Right lung (tissue), 5 donors: ENCODE results near the gene HPSE2. TPM values are rescaled to one million over a fixed set of nuclear protein-coding genes. Genes with fewer than 3 reads are reported as not detected.

Experiments used
- DNase-seq, 2 donors: peaks; one replicate each; pipeline ENCODE4 v3.0.0-alpha.2; 2013
- polyA plus RNA-seq, 5 donors: library from polyadenylated mRNA; unstranded; fragments of 120-200 nt; gene quantifications; one replicate each; pipeline versions ENCODE4 v1.2.1 to v1.2.3, GENCODE V29; 2013; ENCODE audit warnings: inconsistent platforms in 1 of 5, low replicate concordance in 1 of 5; ENCODE audit not compliant: insufficient read length in 5 of 5, insufficient read depth in 1 of 5

Gene HPSE2
- polyA plus RNA-seq, 5 donors: 11.9 to 19.1 (median 13.8) TPM

DNA sequence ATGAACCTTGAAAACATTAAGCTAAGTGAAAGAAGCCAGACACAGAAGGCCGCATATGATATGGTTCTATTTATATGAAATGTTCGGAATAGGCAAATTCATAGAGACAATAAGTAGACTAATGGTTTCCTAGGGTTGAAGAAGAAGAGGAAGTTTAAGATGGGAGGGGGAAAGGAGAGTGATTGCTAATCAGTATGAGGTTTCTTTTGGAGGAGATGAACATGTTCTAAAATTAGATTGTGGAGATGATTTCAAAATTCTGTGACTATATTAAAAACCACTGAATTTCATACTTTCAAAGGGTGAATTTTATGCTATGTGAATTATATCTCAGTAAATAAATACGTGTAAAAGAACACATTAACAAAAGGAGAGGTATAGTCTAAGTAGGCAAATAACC lies 612.5 kb downstream of the HPSE2 start:
- DNase-seq: no peak

DNA sequence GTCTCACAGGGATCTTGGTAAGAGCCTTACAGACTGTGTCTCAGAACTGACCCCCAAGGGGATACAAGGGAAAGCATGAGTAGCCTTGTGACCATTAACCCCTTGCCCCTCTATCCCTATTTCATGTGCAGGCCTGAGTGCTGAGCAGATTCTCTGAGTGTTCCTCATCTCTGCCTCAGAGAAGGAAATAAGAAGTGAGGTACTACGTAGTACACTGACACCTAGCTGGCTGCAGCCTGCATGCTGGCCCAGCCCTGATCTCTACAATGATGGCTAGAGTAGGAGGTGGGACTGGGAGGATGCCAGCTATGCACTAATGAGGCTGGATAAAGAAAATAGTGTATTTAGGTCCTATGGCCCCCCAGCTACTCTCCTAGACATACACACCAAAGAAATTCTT lies 614.0 kb downstream of the HPSE2 start:
- DNase-seq: no peak

DNA sequence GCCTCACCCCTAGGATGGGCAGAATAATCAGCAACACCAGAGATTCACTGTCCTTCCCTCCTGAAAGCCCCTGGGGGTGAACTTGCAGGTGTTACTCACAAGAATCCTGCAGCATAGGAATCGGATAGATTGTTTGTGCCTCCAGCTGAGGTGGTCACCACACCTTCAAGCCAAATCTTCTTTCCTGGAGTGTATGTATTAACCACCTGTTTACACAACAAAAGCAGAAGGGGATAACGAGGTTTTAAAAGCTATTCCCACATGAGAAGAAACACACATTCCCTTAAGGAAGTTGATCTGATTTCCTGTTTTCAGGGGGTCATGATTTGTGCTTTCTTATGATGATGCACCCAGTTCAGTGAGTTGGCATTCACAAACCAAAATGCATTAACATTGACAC lies 615.1 kb downstream of the HPSE2 start:
- no peak for DNase-seq

DNA sequence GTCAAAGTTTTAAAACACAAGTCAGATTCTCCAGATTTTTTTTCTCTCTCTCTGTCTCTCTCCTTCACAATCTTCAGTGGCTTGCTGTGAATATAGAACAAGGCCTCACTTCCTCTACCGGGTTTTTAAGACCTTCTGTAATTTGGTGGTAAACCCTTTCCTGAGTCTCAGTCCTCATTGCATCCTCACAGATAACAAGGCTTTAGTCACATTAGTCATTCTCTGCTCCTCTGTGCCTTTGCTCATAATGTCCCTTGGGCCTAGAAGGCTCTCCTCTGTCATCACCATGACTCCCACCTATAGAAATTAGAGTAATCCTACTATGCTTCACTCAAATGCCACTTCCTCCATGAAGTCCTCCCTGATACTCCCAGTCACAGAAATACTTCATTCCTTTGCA lies 616.2 kb downstream of the HPSE2 start:
- DNase-seq: no peak

DNA sequence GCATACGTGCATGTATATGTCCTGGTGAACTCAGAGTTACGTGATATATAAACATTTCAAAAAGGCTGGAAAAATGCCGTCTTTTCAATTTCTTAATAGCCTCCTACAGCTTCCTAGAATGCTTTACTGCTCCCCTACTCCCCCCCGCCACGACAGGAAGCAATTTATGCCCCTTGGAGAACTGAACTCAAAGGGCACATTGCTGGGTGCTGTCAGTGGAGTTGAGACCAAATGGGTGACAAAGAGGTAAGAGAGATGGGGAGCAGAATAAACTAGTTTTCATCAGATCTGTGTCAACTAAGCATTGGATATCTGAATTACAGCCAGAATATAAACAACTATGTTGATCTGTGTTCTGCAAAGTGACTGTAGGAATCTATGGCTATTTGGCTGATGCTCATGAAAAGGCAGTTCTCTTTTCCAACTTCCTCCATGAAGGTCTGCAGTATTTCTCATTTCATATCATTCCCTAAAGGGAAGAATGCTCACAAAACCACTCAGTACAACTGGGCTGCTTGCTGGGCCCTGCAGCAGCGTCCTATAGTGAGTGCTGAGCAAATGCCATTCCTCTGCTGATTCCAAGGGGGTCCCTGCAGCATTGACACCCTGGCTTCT lies 617.6 kb downstream of the HPSE2 start:
- DNase-seq: peak; percentile 29 to 37

DNA sequence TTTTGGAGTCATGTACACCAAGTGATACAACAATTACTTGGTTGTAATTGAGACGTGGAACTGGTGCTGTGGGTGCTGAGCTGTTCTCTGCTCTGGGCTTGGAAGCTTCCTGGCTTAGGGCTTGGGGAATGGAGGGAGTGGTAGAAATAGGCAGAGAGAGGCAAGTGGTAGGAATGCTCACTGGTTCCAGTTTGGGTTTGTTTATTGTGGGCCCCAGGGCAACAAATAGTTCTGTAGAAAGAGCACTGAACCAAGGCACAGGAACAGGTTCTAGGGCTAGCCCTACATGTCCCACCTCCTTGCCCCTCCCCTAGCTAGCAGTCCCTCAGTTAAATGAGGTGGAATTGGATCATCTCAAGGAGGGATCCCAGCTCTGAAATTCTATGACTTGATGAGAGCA lies 622.2 kb downstream of the HPSE2 start:
- no peak for DNase-seq

DNA sequence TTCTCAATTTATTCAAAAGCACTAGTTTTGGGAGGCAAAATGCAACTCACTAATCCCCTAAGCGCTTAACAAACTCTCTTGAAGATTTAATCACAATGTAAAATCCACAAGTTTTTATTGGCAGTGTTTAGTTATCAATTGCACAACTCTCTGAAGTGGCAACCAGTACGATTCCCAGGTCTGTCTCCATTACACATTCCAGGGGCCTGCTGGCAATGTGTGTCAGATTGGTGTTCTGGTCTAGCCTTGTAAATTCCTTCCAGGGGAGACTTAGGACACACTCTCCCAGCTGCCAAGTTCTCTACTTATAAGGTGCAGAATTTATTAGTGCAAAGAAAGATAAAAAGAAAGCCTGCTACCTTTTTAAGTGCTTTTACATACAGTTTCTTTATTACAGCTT lies 624.2 kb downstream of the HPSE2 start:
- DNase-seq: no peak

DNA sequence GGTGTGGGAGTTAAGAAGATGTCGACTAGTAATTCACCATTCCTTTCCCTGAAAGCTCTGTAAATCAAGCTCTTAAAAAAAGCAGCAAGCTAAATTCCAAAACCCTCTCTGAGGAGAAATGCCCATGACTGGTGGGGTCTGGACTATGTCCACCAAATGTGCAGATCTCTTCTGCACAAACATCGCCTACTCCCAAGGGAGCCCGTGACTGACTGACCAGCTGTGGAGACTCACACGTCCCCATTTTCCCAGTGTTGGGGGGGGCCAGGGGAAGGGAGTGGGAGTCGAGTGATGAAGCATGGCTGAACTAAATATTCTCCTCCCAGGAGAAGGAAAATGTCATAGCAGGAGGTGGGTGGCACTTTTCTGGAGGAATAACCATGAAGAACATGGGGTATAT lies 624.8 kb downstream of the HPSE2 start:
- DNase-seq: no peak

DNA sequence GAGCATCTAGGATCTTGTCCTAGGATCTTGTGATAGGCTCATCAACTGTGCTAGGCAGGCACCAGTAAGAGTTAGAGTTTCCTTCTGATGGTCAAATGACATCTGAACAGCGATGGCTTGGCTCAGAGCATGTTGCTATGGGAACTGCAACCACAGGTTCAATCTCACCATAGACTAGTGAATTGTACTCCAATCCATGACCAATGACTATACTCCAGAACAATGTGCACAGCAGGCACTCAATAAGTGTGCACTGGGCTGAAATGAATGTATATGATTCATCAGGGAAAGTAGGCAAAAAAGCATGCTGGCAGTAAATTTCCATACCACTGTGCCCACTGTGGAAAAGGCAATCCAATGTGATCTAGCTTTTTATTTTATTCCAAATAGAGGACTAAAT lies 625.4 kb downstream of the HPSE2 start:
- DNase-seq: no peak

DNA sequence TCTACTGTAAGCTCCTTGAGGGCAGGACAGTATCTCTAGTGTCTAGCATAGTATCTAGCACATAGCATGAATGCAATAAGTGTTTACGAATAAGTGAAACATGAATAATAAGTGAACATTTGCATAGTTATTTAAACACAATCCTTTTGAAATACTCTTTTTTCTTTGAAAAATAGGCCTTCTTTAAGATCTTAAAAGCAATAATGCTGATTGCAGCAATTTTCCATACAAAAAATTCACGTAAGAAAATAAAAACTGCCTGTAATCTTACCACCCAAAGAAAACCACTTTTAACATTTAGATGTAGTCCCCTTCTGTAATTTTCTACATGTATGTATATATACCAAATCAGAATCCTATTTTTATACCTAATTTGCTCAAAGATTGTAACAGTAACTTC lies 626.4 kb downstream of the HPSE2 start:
- no peak for DNase-seq

DNA sequence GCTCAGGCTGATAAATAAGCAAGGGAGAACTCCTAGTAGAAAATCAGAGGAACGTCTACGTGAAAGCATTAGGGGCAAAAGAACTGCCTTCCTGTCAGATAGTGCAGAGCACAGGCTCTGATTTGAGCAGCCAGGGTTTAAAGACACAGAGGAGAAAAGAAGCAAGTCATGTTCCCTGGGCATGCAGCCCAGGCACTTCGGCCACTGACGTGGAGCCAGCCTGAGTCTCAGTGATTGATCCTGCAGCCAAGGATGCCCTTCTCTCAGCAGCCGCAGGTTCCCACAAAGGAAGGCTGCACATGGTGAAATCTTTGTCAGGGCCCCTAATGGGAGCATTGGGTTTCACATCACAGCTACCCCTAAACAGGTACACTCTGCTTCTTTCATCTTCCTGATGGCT lies 627.2 kb downstream of the HPSE2 start:
- no peak for DNase-seq

DNA sequence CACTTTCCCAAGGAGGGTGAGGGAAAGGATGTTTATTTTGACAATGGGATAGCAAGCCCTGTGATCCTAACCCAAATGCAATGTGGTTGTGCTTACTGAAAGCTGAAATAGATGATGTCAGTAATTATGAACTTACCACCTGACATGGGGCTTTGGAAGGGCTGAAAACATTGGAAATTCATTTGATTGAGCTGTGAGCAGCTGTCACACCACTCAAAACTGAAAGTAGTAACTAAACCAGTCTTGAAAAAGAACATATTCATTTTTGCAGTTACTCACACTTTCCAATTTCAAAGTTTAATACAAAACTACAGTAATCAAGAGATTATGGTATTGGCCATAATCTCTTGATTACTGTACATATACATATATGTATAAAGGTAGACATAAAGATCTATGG lies 633.4 kb downstream of the HPSE2 start:
- DNase-seq: no peak

DNA sequence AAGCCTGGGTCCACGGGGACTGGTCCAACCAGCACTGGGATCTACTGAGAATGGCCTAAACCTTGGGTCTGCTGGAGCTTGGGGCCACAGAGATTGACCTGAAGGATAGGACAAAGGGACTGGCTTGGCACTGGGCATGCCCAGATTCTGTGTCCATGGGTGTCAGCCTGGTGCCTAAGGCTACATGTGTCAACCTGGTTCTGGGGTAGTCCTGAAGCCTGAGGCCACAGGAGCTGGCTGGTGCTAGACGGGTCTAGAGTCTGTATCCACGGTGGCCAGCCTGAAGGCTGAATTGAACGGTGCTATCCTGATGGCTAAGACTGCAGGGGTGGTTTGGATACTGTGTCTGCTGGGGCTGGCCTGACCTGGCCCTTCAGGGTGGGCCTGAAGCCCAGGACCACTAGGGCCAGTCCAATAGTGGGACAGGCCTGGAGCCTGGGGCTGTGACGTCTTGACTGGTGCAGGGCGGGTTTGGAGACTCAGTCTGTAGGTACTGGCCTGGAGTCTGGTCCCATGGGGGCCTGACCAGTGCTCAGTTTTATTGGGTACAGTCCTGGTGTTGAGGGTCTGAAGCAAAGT lies 636.5 kb downstream of the HPSE2 start:
- DNase-seq: no peak

DNA sequence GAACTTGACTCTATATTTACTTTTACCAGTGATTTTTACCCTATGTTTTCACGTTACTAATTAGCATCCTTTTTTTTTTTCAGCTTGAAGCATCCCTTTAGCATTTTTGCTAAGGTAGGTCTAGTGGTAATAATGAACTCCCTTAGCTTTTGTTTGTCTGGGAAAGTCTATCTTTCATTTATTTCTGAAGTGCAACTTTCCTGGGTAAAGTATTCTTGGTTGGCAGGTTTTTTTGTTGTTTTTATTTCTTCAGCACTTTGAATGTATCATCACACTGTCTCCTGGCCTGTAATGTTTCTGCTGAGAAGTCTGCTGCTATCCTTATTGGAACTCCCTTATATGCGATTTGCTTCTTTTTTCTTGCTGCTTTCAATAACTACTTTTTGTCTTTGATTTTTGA lies 639.2 kb downstream of the HPSE2 start:
- no peak for DNase-seq

DNA sequence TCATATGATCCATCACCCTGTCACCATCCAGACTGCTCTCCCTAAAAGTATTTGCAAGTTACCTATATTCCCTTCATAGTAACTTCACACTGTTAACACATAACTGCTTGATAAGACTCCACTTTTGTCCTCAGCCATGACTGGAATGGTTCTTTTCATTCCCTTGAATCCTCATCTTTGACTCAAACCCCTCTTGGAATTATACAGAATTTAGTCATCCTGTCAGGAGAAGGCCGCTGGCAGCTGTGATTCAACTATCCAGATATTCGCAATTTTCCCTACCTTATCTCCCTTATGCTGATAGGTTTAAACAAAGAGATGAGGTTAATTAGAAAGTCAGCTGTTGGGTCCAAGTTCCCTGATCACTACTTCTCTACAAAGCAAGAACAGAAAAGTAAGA lies 646.0 kb downstream of the HPSE2 start:
- DNase-seq: no peak

DNA sequence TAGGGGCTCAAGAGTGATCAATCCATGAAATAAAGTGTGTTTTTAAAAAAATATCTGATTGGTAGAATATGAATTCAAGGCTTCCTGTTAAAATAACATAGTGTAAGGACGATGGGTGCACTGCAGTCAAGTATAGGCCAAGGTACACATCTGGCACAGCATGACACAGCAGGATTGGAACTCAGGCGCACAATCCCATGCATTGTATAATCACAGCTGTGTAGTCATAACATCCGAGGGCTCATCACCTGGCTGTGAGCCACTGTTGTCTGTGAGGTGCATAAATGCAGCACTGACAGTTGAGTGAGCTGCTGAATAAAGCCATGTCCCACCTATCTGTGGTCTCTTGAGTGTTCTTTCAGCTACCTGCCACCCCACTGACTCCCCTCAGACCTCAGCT lies 646.6 kb downstream of the HPSE2 start:
- no peak for DNase-seq

DNA sequence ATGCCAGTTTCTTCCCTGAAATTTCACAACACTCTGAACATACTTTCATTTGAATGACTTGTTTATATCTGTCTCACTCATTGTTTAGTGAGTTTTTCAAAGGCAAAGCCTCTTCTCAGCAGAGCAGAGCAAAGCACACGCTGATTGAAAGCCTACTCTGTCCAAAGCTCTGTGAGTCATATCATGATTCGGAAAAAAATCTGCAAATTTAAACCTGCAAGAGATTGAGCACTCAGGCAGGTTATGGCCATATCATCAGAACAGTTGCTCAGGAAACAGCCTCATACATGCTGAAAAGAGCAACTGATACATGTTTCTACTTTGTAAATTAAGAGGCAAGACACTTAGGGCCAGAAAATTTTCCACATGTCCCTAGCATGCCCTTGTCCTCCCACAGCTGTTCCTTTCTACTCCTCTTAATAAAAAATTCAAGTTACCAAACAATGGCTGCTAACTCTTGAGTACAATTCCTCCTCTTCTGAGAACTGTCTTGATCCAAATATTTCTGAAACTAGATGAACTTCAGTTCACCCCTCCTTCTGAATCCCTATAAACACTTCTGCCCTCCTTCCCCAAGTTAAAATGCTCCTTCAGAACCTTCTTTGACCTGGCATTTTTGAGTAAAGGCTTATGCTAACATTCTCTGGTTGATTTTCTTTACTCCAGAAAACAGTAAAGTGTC lies 648.4 kb downstream of the HPSE2 start:
- no peak for DNase-seq

DNA sequence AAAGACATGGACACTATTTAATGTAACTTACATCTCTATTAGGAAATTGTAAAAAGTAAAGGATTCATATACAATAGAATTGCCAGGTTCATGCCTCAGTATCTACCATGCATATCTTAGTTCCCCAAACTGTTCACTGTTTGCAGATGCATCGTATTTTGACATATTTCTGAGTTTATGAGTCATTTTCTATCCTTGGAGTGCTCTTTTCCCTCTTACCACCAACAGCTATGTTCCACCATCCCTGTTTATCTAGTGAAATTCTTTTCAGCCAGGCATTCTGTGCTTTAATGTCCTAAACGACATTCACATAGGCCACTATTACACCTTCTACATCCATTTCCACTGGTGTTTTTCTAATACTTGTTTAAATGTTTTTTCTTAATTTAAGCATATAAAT lies 649.6 kb downstream of the HPSE2 start:
- no peak for DNase-seq

DNA sequence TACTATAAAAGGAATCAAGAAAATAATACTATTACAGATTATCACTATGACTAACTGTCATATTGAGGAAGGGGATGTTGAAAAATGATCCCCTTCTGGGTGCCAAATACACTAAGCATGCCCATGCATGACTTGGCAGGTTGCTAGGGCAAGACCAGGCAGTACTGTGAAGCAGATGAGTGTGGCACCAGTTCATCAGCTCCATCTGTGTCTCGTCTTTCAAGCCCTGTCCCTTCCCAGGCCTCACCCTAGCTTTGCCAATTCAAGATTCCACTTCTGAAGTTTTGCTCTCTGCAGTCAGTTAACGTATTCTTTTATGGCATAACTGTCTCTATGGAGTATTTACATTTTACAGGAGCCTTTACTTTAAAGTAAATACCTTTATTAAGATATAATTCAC lies 653.3 kb downstream of the HPSE2 start:
- no peak for DNase-seq

DNA sequence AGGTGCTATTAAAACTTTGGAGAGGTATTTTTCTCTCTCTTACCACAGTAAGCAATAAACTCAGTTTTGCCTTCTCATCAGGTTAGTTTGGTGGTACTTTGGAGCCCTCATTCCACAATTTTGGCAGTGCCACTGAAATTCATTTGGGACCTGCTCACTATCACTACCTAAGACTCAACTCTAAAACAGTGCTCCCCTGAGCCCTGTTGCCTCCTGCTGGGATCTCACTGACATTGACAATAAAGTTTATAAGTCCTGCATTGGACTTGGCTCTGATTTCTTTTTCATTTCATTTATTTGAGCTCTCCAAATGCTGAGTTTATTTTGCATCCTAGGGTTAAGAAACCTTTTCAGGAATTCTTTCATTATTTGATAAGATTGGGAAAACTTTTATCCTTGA lies 658.1 kb downstream of the HPSE2 start:
- no peak for DNase-seq

DNA sequence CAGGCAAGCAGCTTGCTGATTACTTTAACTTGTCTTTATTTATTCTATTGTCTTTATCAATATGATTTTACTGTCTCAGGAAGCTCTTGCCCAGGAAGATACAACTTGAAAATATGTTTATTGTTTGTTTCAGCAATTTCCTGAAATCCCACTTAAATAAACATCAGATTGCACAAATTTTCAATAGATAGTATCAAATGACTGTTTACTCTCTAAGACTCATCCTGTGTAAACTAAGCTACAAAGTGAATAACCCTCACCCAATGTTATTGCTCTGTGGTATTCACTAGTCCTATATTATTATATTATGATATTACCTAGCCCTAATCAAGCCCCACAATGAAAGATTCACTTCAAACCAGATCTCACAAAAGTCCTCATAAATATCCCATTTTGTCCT lies 658.5 kb downstream of the HPSE2 start:
- DNase-seq: no peak

DNA sequence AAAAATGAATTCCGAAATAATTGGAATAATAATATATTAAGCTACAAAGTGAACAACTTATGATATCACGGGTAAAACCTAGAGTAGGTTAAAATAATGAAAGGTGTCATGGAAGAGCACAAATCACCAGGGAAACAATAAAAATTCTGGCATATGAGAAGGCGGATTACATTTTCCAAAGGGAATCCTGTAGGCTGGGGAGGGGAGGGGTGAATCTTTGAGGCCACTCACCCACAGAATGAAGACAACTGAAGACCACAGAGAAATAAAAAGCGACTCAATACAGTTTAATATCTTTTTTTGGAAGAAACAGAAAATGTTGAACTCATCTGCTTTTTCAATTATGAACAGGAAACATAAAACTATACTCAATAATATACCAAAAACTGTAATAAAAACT lies 659.6 kb downstream of the HPSE2 start:
- DNase-seq: no peak

DNA sequence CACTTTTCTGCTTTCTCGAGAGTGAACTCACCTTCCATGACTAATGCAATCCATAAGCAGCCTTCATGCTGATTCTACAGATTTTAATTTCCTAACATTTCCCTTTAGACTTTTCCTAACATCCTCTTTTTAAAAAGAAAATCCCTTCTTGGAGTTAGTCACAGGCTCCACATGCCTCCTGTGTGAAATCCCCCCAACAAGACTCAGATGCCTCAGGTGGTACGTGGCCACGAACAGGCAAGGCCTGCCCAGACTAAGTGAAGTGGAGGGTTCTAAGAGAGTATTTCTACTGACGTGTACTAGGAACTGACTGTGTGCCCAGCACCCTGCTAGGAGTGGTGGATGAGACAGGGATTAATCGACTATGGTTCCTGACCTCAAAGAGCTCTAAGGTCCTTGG lies 663.1 kb downstream of the HPSE2 start:
- no peak for DNase-seq

DNA sequence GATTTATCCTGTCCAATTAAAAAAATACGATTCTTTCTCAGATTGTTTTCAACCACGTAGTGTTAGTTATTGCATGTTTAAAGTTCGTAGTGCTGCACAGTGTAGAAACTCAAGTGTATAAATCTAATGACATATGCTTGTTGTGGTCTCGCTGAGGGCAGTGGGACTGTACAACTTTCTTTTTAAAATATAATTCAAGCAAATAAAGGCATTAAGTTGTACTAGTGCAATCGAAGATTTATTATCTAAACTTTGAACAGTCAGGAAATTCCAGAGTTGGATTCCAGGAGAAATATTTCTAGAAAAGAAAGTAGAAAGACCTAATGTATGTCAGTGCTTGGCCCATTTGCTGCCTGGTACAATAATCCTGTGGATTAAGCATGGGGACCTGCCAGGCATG lies 664.8 kb downstream of the HPSE2 start:
- no peak for DNase-seq
